Activated T-cell treated with anti-CD3 and anti-CD28 coated beads, Interleukin-2, amount 50 U/mL, for 1 hour (primary cell): Measurements from ENCODE around the gene SNTA1.
"Not testable (repeated sequence)": the region's sequence is repeated elsewhere in the genome, so short reads cannot be mapped to it uniquely, and the experiment has no call there.

ENCODE experiments used
- DNase-seq: peaks from one replicate; pipeline ENCODE4 v3.0.0-alpha.2; 2020

SNTA1 gene

DNA sequence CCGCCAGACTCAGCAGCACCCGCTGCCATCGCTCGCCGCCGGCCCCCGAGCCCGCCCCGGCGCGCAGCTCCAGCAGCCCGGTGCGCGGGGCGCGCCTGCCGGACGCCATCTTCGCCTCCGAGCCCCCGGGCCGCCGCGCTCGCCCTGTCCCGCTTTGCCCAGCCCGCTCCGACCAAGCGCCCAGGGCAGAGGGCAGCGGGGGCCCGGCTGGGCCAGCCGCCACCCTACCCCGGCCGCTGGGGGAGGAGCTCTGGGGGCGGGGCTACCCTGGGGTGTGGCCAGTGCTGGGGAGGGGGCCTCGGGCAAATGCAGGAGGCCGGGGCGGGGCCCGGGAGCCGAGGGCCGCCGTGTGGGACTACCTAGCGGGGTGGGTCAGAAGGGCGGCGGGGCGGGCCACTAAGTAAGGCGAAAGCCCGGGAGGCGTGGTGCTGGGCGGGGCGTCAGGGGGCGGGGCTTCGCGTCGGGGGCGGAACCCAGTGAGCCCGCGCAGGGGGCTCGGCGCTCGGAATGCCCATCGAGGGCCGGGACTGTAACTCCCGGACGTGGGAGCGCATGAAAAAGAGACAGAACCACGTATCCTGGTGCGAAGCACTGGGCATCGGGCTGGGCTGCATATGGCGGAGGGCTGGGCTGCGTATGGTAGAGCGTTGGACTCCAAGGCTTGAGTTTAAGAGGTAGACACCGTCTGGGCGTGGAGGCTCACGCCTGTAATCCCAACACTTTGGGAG lies at the start of gene SNTA1:
SNTA1 (minus strand) TSS at position 252 of the 728 bp plus-strand sequence; CDS start at position 109, 143 bp downstream.
- peak; percentile 87 for DNase-seq

DNA sequence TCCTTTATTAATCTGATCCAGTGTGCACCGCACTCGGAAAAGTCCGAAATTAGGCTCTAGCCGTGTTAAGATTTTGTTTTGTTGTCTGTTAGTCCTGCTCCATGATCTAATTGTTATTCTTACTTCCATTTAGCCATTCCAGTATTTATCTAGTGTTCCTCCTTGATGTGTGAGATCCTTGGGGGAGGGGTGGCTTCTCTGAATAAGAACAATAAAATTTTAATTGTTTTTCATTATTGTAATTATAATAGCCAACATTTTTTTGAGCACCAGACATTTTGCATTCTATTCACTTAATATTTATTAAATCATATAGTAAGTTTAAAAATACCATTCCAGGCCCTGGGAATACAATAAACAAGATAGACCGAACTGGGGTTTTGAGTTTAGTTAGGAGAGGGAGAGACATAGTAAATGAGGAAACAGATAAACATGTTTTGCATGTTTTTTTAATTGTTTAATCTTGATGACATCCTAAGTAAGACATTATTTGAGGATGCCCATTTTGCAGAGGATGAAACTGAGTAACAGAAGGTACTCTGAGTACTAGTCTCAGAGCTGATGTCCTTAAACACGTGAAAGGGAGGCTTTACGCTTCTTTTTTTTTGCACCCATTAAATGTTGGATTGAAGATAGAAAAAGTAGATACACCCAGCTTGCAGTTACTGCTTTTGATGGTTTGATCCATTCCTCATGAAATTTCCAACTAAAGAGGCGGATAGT lies 47.5 kb upstream of the SNTA1 start:
- no peak for DNase-seq

- DNase-seq = no peak
Observed at GRCh38 chr20:33490023-33490933, 46.7 kb upstream of the SNTA1 start, which contains the start of gene CBFA2T2. CBFA2T2 (plus strand) TSS chr20:33490096; CDS start chr20:33490268, 172 bp downstream.

DNA sequence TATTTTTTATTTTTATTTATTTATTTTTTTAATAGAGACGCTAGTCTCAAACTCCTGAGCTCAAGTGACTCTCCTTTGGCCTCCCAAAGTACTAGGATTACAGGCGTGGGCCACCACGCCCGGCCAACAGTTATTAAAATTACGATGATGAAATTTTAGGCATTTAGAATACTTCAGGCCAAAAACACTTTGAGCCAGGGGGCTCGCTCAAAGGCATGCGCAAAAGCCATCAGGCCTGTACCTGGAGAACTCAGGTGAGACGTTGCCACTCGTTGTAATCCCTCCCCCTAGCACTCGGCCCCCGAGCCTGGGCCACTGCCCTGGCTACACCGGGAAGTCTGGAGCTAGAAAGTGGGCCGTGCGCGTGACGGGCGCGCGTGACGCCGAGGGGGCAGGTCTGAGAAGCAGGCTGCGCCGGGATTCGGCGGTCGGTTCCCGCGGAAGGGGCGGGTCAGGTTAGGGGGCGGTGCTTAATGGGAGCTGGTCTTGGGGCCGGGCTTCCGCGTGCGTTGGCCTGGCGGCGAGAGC lies 46.0 kb upstream of the SNTA1 start:
- peak; percentile 99 for DNase-seq

DNA sequence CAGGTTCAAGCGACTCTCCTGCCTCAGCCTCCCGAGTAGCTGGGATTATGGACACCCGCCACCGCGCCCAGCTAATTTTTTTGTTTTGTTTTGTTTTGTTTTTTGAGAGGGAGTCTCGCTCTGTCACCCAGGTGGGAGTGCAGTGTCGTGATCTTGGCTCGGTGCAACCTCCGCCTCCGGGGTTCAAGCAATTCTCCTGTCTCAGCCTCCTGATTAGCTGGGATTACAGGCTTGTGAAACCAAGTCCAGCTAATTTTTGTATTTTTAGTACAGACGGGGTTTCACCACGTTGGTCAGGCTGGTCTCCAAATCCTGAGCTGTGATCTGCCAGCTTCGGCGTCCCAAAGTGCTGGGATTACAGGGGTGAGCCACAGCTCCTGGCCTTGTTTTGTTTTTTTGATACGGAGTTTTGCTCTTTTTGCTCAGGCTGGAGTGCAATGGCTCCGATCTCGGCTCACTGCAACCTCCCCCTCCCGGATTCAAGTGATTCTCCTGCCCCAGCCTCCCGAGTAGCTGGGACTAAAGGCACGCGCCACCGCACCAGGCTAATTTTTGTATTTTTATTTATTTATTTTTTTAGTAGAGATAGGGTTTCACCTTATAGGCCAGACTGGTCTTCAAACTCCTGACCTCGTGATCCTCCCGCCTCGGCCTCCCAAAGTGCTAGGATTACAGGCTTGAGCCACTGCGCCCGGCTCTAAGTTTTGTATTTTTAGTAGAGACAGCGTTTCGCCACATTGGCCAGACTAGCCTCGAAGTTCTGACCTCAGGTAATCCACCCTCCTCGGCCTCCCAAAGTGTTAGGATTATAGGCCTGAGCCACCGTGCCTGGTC lies 45.3 kb upstream of the SNTA1 start:
- DNase-seq = not testable (repeated sequence)

GRCh38 chr20:33488201-33488600 lies 44.6 kb upstream of the SNTA1 start:
- no peak for DNase-seq

DNA sequence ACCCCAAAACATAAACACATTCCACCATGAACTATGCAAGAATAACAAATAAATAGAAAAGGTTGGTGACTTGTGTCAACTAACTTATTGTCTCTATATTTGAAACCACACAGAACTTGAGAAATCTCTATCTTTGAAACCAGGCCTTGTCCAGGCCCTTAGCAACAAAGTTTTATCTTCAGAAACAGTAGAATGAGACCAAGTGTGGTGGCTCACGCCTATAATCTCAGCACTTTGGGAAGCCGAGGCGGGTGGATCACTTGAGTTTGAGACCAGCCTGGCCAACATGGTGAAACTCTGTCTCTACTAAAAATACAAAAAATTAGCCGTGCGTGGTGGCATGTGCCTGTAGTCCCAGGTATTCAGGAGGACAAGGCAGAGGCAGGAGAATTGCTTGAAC lies 39.6 kb upstream of the SNTA1 start:
- not testable (repeated sequence) for DNase-seq

GRCh38 chr20:33482581-33482980 lies 39.0 kb upstream of the SNTA1 start:
- DNase-seq = no peak

DNA sequence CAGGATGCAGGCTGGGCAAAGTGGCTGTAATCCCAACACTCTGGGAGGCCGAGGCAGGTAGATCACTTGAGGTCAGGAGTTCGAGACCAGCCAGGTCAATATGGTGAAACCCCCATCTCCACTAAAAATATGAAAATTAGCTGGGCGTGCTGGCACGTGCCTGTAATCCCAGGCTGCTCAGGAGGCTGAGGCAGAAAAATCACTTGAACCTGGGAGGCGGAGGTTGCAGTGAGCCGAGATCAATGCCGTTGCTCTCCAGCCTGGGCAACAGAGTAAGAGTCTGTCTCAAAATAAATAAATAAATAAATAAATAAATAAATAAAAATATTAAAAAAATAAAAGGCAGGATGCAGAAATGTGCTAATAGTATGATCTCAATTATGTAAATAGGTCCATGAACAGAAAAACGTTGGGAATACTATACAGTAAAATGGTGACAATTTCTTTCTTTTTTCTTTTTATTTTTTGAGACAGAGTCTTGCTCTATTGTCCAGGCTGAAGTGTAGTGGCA lies 37.9 kb upstream of the SNTA1 start:
- no peak for DNase-seq

DNA sequence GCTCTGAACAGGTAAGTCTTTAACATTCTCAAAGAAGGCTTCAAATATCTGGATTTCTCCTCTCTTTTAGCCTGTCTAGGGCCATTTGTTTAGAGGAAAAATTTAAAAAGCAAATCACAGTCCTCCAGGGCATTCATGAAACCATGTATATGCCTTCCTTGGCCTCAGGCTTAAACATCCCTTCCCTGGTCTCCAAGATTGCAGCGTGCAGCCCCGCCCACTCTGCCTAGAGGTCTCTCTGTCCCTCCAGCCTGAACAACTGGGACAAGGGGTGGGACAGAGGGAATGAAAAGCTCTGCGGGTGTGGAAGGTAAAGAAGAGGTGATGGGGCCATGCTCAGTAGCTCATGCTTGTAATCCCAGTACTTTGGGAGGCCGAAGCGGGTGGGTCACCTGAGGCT lies 36.5 kb upstream of the SNTA1 start:
- DNase-seq = no peak

DNA sequence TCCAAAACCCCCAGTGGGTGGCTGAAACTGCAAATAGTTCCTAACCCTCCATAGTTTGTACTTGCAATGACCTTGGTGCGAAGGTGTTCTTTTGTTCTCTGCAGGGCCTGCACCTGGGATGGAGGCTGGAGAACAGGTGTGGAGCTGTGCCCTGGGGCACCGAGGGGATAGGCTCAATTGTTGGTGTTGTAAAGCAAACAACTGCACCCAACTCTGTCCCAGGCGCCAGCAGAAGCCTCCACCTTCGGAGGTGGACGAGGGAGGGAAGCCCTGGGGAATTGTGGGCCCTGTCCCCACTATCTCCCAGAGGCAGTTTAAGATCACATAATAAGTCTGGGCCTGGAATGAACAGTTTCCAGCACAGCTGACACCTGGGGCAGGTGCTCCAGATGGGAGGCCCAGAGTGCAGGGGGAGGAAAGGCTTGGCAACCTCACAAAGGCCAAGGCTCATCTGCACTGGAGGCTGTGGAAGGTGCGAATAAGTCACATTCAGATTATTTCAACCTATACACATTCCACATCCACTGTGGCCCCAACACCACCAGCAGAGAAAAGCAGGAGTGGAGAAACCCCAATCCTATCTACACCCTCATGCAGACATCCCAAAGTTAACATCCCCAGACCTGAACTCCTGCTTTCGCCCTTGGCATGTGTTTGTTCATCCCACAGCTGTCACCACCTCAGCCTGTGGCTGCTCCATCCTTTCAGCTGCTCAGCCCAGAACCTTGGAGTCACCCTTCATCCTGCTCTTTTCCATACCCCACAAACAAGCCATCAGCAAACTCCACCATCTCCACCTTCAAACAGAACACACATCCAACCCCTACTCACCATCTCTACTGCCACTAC lies 34.0 kb upstream of the SNTA1 start:
- DNase-seq = no peak

DNA sequence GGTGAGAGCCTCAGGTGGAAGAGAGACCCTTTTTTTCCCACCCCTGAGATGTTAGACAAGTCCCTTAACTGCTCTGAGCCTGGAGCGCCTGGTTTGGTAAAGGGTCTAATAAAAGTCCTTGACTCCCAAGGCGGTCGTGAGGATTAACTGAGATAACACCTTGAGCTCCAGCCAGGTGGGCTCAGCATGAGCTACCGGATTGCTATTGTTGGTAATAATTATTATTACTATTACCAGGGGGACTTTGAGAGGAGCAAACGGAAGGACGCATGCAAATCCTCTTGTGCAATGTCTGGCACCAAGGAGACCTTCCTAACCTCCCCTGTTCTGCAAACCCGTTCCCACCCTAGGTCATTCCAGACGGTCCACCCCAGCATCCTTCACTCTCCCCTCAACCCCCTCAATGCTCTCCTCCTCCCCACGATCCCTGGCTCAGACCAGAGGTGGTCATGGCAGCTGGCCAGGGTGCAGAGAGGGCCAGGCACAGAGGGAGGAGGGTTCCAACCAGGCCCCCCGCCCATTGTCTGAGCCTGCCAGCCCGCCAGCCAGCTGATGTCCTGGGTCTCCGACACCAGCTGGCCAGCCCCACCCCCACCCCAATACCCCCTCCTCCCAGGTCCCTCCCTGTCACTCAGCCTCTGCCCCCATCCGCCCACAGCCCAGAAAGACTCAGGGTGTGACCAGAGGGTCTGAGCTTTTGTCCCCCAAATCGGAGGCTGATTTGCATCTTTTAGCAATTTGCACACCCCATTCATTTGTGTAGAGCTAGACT lies 32.0 kb upstream of the SNTA1 start:
- no peak for DNase-seq

DNA sequence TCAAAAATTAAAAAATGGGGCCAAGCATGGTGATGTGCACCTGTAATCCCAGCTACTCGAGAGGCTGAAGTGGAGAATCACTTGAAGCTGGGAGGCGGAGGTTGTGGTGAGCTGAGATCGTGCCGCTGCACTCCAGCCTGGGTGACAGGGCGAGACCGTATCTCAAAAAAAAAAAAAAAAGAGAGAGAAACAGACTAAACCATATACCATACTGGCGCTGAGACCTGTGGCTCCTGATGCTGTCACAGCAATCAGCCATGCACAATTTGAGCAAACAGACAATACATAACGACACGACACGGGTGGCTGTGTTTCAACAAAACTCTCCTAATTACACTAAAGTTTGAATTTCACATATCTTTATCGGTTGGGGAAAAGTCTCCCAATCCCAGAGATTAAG lies 31.4 kb upstream of the SNTA1 start:
- DNase-seq = no peak

DNA sequence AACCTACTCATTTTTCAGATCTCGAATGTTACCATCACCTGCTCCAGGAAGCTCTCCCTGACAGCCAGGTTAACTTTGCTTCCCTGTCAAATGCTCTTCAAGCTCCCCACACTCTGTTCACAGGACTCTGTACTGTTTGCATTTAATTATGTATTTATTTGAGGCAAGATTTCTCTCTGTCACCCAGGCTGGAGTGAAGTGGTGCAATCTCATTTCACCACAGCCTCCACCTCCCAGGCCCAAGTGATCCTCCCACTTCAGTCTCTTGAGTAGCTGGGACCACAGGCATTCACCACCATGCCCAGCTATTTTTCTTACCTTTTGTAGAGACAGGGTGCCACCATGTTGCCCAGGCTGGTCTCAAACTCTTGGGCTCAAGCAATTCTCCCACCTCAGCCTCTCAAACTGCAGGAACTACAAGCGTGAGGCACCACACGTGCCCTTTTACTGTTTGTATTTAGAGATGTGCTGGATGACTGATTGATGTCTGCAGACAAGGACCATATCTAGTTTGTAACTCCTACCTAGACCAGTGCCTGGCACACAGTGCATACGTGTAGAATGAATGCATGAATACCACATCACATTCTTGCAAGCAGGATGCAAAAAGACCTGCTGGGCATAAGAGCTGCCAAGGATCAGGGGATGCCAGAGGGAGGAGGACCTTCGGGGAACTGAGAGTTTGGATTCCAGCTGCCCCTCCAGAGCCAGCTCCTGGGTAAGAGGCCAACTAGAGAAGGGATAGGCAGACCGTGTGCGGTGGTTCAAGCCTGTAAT lies 30.7 kb upstream of the SNTA1 start:
- DNase-seq = no peak

DNA sequence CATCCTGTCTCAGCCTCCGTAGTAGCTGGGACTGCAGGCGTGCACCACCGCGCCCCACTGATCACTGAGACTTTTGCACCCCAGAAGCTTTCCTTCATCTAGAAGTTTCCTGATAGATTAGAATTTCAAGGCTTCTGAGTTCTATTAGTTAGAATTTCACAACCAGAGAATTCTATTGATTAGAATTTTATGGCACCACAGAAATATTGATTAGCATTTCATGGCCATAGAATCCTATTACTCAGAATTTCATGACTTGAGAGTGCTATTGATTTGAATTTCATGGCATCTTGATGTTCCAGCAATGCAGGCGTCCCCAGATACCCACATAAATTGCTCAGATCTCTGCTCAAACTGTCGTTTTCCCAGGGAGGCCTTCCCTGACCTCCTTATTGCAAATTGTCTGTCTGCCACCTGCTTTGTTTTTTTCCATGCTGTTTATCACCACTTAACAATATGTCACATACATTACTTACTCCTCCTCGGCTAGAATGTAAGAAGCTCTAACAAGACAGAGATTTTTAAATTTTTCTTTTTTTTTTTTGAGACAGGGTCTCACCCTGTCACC lies 29.4 kb upstream of the SNTA1 start:
- no peak for DNase-seq

DNA sequence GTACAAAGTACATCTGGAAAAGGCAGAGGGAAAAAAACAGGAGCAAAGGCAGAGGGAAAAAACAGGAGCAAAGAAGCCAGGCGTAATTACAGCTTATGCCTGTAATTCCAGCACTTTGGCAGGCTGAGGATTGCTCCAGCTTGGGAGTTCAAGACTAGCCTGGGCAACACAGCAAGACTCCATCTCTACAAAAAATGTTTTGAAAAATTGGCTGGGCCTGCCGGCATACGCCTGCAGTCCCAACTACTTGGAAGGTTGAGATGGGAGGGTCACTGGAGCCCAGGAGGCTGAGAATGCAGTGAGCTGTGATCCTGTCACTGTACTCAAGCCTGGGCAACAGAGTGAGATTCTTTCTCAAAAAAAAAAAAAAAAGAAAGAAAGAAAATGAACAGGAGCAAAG lies 27.3 kb upstream of the SNTA1 start:
- DNase-seq = no peak

GRCh38 chr20:33470457-33470856 lies 26.9 kb upstream of the SNTA1 start:
- DNase-seq = no peak

GRCh38 chr20:33466303-33466646 lies 22.7 kb upstream of the SNTA1 start:
- no peak for DNase-seq
